HFFc6 (cell line): ENCODE results near the gene NFKBIB. TPM values are rescaled to one million over a fixed set of nuclear protein-coding genes. Genes with fewer than 3 reads are reported as not detected.
"Not testable (repeated sequence)": the region's sequence is repeated elsewhere in the genome, so short reads cannot be mapped to it uniquely, and the experiment has no call there.

ENCODE experiments used
- DNase-seq: peaks from one replicate; pipeline ENCODE4 v3.0.0-alpha.2; 2018
- H3K27ac Mint-ChIP-seq: 2 replicates; pipeline ENCODE4 v1.8.0; 2020; ENCODE audit warnings: mild to moderate bottlenecking, mixed read lengths
- H3K27me3 Mint-ChIP-seq: 2 replicates; pipeline ENCODE4 v1.8.0; 2021; ENCODE audit warnings: mild to moderate bottlenecking, moderate library complexity, mixed read lengths; ENCODE audit not compliant: insufficient read depth
- H3K36me3 Mint-ChIP-seq: 2 replicates; pipeline ENCODE4 v1.8.0; 2021; ENCODE audit warnings: low read depth, mixed read lengths
- H3K4me1 Mint-ChIP-seq: 2 replicates; pipeline ENCODE4 v1.8.0; 2020; ENCODE audit warnings: low read depth, mixed read lengths
- H3K4me3 Mint-ChIP-seq: 2 replicates; pipeline ENCODE4 v1.8.0; 2020; ENCODE audit warnings: mild to moderate bottlenecking, moderate library complexity, mixed read lengths
- H3K9me3 Mint-ChIP-seq: 2 replicates; pipeline ENCODE4 v1.8.0; 2020; ENCODE audit warnings: mild to moderate bottlenecking, mixed read lengths
- total RNA-seq, 6 experiments: library from RNA; stranded (reverse); fragmentation: NEBNext Ultra II Directional; extraction: Animal tissue kit (Norgen Biotek cat#: 25700); gene quantifications; 2 replicates in 1 of 6; 3 replicates in 5 of 6; pipeline ENCODE4 v1.2.3, GENCODE V29; 2021
- TF ChIP-seq, protein P1 (sequence below): fragments of 200-600 bp; sonication (generic); IDR thresholded peaks from 2 replicates; pipeline ENCODE4 v1.5.0; 2021; ENCODE audit warnings: antibody characterized with exemption, mild to moderate bottlenecking

NFKBIB gene
- total RNA-seq, 6 experiments from 2014 or later = 21.8 to 23.4 (median 22.9) TPM

DNA sequence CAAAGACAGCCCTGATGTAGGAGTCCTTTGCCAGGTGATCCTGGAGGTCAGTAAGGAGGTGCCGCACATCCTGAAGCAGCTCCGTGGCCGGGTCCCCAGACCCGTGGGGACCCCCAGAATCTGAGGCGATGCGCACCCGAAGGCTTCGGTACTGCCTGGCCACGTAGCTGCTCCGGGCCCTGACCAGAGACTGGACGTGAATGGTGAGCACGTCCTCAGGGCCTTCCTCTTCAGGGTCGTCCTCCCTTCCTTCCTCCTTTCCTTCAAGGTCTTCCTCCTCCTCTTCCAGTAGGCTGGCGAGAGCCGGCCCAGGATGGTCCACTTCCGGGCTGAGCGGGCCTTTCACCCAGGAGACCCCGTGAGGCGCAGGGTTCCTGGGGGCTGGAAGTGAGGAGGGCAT lies 29.2 kb upstream of the NFKBIB start:
- H3K27me3 Mint-ChIP-seq = no peaks in the 10 kb centered on the region; the same call in none of the 2 replicates
- H3K36me3 Mint-ChIP-seq = no peaks in the 10 kb centered on the region
- no peak for DNase-seq
- H3K4me3 Mint-ChIP-seq = no peak overlapping the region
- no peaks in the 10 kb centered on the region for H3K9me3 Mint-ChIP-seq
- no peak overlapping the region for H3K27ac Mint-ChIP-seq
- H3K4me1 Mint-ChIP-seq = peaks cover 6% of the 10 kb centered on the region; the same call in 1 of the 2 replicates
- TF ChIP-seq, protein P1, sequence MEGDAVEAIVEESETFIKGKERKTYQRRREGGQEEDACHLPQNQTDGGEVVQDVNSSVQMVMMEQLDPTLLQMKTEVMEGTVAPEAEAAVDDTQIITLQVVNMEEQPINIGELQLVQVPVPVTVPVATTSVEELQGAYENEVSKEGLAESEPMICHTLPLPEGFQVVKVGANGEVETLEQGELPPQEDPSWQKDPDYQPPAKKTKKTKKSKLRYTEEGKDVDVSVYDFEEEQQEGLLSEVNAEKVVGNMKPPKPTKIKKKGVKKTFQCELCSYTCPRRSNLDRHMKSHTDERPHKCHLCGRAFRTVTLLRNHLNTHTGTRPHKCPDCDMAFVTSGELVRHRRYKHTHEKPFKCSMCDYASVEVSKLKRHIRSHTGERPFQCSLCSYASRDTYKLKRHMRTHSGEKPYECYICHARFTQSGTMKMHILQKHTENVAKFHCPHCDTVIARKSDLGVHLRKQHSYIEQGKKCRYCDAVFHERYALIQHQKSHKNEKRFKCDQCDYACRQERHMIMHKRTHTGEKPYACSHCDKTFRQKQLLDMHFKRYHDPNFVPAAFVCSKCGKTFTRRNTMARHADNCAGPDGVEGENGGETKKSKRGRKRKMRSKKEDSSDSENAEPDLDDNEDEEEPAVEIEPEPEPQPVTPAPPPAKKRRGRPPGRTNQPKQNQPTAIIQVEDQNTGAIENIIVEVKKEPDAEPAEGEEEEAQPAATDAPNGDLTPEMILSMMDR = no peak

DNA sequence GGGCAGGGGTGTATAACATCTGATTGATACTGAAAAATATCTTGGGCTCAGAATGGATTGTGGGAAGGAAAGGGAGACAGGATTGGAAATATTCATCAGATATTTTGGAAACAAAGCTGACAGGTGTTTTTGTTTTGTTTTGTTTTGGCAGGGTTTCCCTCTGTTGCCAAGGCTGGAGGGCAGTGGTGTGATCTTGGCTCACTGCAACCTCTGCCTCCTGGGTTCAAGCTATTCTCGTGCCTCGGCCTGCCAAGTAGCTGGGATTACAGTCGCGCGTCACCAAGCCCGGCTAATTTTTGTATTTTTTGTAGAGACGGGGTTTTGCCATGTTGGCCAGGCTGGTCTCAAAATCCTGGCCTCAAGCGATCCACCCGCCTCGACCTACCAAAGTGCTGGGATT lies 26.4 kb upstream of the NFKBIB start:
- not testable (repeated sequence) for H3K4me3 Mint-ChIP-seq, H3K9me3 Mint-ChIP-seq, H3K27me3 Mint-ChIP-seq, DNase-seq, H3K4me1 Mint-ChIP-seq, H3K27ac Mint-ChIP-seq, H3K36me3 Mint-ChIP-seq

DNA sequence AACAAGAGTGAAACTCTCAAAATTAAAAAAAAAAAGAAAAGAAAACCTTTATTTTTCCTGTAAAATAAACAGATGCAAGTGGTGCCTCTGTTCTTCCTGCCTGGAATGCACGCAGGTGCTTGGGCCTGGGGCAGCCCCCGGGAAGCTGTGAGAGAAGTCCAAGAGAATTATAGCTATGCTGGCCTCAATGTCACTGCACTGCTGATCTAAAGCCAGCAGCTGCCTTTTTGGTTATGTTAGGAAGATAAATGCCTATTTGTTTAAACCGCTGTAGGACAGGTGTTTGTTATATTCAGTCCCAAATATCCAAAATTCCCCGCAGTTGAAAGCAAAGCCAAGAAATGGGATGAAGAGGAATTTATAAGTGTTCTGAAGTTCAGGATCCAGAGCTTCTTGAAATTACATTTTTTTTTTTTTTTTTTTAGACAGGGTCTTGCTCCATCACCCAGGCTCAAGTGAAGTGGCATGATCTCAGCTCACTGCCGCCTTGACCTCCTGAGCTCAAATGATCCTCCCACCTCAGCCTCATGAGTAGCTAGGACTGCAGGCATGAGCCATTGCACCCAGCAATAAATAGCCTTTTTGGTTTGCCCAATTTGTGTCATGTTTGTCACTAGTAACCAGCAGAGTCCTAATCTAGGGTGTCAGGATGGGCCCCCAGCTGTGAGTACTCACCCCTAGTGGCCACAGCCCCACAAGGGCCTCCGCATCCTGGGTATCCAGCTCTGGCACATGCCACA lies 23.9 kb upstream of the NFKBIB start:
- Mint-ChIP-seq H3K27me3 (no peaks in the 10 kb centered on the region; the same call in 1 of the 2 replicates), H3K27ac (no peak overlapping the region), H3K36me3 (no peaks in the 10 kb centered on the region), H3K4me1 (no peaks in the 10 kb centered on the region), H3K9me3 (no peaks in the 10 kb centered on the region), H3K4me3 (no peak overlapping the region)
- TF ChIP-seq, protein P1 = no peak
- no peak for DNase-seq

DNA sequence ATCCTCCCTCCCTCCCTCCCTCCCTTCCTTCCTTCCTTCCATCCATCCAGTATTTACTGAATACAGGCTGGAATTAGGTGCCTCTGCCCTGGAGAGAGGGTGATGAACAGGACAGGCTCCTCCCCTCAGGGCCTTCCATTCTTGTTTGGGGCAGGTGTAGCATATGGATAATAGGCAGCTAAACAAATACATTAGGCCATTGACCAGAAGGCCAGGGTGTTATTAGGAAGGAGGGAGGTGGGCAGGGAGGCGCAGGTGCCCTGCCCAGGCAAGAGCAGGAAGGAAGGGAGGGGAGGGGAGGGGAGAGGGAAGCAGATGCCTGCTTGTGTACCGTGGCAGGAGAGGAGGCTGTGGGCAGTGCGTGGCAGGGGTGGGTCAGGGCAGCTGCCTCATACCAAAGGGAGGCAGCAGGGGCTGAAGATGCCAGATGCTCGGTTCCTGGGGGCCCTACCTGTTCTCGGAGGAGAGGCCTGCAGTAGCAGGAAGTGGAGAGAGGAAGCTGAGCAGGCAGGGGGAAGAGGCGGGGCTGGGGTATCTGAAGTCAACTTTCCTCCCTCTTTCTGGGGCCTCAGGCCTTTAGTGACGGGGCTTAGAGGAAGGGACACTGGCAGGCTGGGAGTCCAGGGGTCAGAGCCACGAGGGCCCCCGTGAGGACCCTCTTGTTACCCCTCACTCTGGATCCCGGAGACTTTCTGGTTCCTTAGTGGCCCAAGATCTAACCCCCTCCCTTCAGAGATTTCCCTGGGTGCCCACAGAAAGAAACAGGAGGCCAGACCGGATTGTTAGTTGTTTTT lies 21.8 kb upstream of the NFKBIB start, which contains the start of gene RINL:
Gene RINL (minus strand): TSS at position 495 of the 794 bp plus-strand sequence. CDS start 1,533 bp downstream, outside the sequence.
- DNase-seq = no peak
- Mint-ChIP-seq H3K9me3 (no peaks in the 10 kb centered on the region), H3K27ac (no peak within 1 kb of the TSS), H3K4me1 (no peaks in the 10 kb centered on the region), H3K27me3 (no peaks in the 10 kb centered on the region), H3K36me3 (no peaks in the 10 kb centered on the region), H3K4me3 (no peak within 1 kb of the TSS)
- TF ChIP-seq, protein P1 = no peak

DNA sequence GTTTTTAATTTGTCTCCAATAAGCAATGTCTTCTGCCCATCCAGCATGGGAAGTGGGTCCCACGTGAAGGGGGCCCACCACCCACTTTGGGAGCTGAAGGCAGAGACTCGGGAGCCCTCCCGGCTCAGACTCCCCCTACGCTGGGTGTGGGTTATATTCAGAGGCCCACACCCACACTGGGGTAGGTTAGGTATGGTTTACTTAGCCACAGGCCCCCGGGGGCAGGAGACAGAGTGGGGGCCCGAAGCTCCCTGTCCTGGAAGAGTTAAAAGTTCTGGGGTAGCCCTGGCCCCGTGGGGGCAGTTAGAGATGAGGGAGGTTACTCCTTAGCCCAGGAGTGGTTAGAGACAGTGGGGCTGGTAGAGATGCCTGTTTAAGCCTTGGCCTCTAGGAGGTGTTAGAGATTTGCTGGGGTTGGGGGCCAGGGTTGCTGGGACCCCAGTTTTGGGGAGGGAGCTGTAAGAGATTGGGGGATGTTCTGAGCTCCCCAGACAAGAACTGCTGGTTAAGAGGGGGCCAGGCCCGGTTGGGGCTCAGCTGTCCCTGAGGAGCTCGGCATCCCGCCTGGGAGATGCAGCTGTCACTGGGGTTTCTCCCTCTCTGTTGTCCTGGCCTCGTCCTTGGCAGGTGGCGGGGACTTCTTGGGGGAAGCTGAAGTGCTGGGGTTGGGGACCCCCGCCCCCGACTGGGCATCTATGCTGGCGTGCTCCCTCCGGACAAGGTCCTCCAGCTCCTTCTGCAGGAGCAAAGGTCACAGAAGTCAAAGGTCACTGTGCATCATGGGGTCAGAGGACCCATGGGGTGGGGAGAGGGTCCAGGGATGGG lies 21.0 kb upstream of the NFKBIB start:
- TF ChIP-seq, protein P1 = no peak
- no peak overlapping the region for H3K4me3 Mint-ChIP-seq
- no peak overlapping the region for H3K27ac Mint-ChIP-seq
- no peaks in the 10 kb centered on the region for H3K9me3 Mint-ChIP-seq
- DNase-seq = no peak
- no peaks in the 10 kb centered on the region for H3K27me3 Mint-ChIP-seq
- no peaks in the 10 kb centered on the region for H3K36me3 Mint-ChIP-seq
- no peaks in the 10 kb centered on the region for H3K4me1 Mint-ChIP-seq
